GM19043 (cell line): ENCODE data around the gene CNTNAP2.
"Not testable (repeated sequence)": the region's sequence is repeated elsewhere in the genome, so short reads cannot be mapped to it uniquely, and the experiment has no call there.

Source experiments
- ATAC-seq: cut with Tn5 transposase; IDR thresholded peaks from one replicate; pipeline ENCODE4 v1.9.1; 2021; ENCODE audit warnings: low read depth; ENCODE audit not compliant: unreplicated experiment

The CNTNAP2 gene

DNA sequence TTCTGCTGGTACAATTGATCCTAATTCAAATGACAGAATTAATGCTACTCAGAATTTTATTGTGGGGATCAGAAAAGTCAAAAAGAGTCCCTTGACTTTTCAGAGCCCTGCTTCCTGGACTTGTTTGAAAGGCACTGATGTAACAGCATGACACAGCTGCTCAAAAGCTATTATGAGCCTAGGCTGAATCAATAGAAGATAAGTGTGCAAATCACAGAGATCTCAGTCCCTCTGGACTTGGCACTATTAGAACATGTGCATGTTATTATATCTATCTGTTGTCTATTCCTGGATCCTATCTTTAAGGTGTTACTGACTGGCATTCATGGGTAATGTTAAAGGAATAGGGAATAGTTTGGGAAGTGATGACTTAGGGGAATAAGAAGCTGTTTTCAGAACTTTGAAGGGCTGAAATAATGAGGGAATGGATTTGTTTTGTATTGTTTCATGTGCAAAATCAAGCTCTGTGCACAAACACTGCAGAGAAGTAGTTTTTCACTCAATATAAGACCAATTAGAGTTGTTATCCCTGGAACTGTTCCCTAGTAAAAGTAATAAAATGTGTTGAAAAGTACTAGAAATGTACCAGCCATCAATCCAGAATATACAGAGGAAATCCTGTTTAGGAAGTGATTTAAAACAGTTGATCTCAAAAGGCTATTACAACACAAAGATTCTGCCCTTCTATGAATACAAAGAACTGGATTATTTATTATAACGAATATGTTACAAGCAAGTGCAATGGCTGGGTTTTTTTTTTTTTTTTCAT is 1659.1 kb downstream of the CNTNAP2 start:
- no peak for ATAC-seq

DNA sequence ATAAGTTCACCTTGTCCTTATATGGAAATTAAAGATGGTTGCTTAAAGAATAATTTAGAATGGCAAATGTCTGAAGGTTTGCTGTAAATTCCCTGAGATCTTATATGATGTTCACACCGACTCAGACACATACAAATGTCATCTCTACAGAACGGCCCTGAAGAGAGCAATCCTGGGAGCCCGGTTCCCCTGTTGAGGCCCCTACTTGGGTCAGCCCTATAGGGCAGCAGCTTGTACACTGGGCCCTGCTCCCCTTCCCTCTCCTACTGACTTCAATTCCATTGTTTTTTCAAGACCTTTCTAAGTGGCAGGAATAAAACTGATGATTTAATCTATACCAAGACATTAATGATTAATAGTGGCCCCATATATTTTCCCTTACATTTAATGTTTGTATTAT is 1660.7 kb downstream of the CNTNAP2 start:
- ATAC-seq, result no peak

- no peak for ATAC-seq
Observed at GRCh38 chr7:147779949-147780348, 1663.3 kb downstream of the CNTNAP2 start.

DNA sequence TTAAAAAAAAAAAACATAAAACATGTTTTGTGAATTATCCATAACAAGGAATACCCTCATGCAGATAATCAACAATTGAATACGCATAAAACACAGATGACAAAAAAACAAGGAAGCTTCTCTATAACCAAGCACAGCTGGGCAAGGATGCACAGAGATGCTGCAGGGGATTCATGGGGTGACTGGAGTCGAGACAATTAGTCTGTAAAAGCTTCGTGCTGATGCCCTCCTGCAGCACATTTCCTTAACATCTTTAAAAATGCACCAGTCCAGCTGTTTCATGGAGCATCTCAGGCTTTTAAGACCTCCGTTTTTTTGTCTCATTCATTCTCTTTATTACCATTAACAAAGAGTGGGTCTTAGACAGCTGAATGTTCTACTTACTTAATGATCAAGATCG is 1680.0 kb downstream of the CNTNAP2 start:
- ATAC-seq, result no peak

GRCh38 chr7:147798001-147798400 is 1681.4 kb downstream of the CNTNAP2 start:
- no peak for ATAC-seq

GRCh38 chr7:147801762-147802161 is 1685.2 kb downstream of the CNTNAP2 start:
- ATAC-seq, result not testable (repeated sequence)

- no peak for ATAC-seq
Observed at GRCh38 chr7:147803151-147803550, 1686.5 kb downstream of the CNTNAP2 start.

DNA sequence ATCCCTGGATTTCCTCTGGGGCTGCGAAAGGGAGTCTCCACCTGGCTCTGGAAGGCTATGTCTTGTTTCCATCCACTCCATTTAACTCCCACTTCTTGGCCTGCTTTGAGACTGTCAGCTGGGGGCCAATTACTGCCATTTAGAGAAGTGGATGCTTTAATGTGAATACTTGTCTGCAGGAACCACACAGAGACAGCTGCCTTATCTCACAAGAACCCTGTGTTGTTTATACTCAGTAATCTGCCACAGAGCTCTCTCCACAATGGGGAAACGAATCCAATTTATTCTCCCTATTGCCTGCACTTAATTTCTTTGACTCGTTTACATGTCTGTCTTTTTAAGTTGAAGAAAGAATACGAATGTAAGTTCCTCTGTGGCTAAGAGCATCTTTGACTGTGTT is 1687.0 kb downstream of the CNTNAP2 start:
- ATAC-seq, result no peak

- no peak for ATAC-seq
Observed at GRCh38 chr7:147804032-147804431, 1687.4 kb downstream of the CNTNAP2 start.

DNA sequence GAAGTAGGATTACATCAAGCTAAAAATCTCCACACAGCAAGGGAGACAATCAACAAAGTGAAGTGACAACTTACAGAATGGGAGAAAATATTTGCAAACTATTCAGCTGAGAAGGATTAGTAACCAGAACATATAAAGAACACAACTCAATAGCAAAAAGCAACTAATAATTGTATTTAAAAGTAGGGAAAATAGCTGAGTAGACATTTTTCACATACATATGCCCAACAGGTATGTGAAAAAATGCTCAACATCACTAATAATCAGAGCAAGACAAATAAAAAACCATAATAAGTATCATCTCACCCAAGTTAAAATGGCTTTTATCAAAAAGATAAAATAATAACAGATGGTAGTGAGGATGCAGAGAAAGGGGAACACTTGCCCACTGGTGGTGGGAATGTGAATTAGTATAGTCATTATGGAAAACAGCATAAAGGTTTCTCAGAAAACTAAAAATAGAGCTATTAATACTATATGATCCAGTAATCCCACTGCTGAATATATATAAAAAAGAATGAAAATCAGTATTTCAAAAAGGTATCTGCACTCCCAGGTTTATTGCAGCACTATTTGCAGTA is 1689.5 kb downstream of the CNTNAP2 start:
- ATAC-seq, result no peak

DNA sequence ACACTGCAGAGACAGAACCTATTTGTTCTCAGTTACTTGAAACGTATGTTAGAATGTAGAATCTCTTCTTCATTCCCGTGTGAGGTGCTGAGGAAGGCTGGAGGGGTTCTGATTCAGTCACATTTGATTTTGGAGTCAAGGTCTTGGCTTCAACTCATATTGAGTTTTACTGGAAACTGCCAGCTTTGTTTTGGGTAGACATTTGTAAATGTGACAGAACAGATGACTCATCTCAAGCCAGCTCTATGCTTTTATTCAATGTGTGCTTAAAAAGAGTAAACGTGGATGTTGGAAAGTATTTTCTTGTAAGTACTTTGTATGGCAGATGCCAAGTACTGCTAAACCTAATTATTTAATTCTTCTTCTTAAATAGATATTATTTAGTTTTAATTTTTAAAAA is 1693.2 kb downstream of the CNTNAP2 start:
- no peak for ATAC-seq

DNA sequence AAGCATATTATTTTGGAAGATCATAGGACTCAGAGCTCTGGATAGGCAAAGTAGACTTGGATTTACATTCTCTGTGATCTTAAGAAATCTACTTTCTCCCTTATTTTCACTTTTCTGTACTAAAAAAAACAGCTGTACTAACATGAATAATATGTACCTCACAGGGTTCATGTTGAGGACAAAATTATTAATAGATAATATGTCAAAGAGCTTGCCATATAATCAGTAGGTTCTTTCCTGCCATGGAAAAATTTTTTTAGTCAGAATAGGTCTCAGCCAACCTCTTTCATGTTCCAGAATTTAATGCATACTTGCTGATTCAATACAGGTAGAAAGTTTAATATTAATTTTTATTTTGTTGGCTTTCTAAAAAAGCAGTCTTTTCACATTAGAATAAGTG is 1693.7 kb downstream of the CNTNAP2 start:
- no peak for ATAC-seq

GRCh38 chr7:147811923-147812322 is 1695.3 kb downstream of the CNTNAP2 start:
- ATAC-seq, result no peak

GRCh38 chr7:147813316-147813715 is 1696.7 kb downstream of the CNTNAP2 start:
- no peak for ATAC-seq

- no peak for ATAC-seq
Observed at GRCh38 chr7:147818317-147818716, 1701.7 kb downstream of the CNTNAP2 start.

- no peak for ATAC-seq
Observed at GRCh38 chr7:147824671-147825070, 1708.1 kb downstream of the CNTNAP2 start.

GRCh38 chr7:147829016-147829415 is 1712.4 kb downstream of the CNTNAP2 start:
- no peak for ATAC-seq

GRCh38 chr7:147833557-147833956 is 1717.0 kb downstream of the CNTNAP2 start:
- no peak for ATAC-seq

- no peak for ATAC-seq
Observed at GRCh38 chr7:147833970-147834369, 1717.4 kb downstream of the CNTNAP2 start.

- ATAC-seq, result no peak
Observed at GRCh38 chr7:147852833-147853232, 1736.2 kb downstream of the CNTNAP2 start.

GRCh38 chr7:147857152-147858140 is 1740.8 kb downstream of the CNTNAP2 start:
- no peak for ATAC-seq
